NB4 (cell line): ENCODE measurements around the gene PCGF3.
"Not testable (repeated sequence)": the region's sequence is repeated elsewhere in the genome, so short reads cannot be mapped to it uniquely, and the experiment has no call there.

Experiments
- CTCF ChIP-seq: IDR thresholded peaks from one replicate; pipeline ENCODE4 v1.5.1; 2012; ENCODE audit warnings: low read depth, low read length
- MAX ChIP-seq: IDR thresholded peaks from 2 replicates; pipeline ENCODE4 v1.6.1; 2011; ENCODE audit warnings: low read depth, low read length
- MYC ChIP-seq: IDR thresholded peaks from 2 replicates; pipeline ENCODE4 v1.6.1; 2011; ENCODE audit warnings: low read depth, low read length
- POLR2A ChIP-seq: IDR thresholded peaks from 2 replicates; pipeline ENCODE4 v1.6.1; 2011; ENCODE audit warnings: mild to moderate bottlenecking; ENCODE audit not compliant: insufficient read length; ENCODE audit errors: extremely low read depth

GRCh38 chr4:753186-753585 lies 47.6 kb downstream of the PCGF3 start:
- not testable (repeated sequence) for TF ChIP-seq CTCF, POLR2A, MAX, MYC
